Glutamatergic neuron (in vitro differentiated cells): ENCODE measurements around the gene WBP2NL. TPM values are rescaled to one million over a fixed set of nuclear protein-coding genes. Genes with fewer than 3 reads are reported as not detected.

Source experiments
- DNase-seq: peaks from one replicate; pipeline ENCODE4 v3.0.0; 2022
- H3K27ac Mint-ChIP-seq: one replicate; pipeline ENCODE4 v1.8.0; 2020; ENCODE audit warnings: mild to moderate bottlenecking, mixed read lengths, inconsistent platforms; ENCODE audit not compliant: unreplicated experiment
- H3K27me3 Mint-ChIP-seq: one replicate; pipeline ENCODE4 v1.8.0; 2020; ENCODE audit warnings: mild to moderate bottlenecking, moderate library complexity, mixed read lengths, inconsistent platforms; ENCODE audit not compliant: unreplicated experiment
- H3K36me3 Mint-ChIP-seq: one replicate; pipeline ENCODE4 v1.8.0; 2020; ENCODE audit warnings: mild to moderate bottlenecking, mixed read lengths, inconsistent platforms; ENCODE audit not compliant: unreplicated experiment
- H3K4me1 Mint-ChIP-seq: one replicate; pipeline ENCODE4 v1.8.0; 2020; ENCODE audit warnings: mild to moderate bottlenecking, low read depth, mixed read lengths, inconsistent platforms; ENCODE audit not compliant: unreplicated experiment
- H3K4me3 Mint-ChIP-seq: one replicate; pipeline ENCODE4 v1.8.0; 2020; ENCODE audit warnings: mild to moderate bottlenecking, mixed read lengths, inconsistent platforms; ENCODE audit not compliant: unreplicated experiment
- H3K9me3 Mint-ChIP-seq: one replicate; pipeline ENCODE4 v1.8.0; 2020; ENCODE audit warnings: mild to moderate bottlenecking, moderate library complexity, mixed read lengths, inconsistent platforms; ENCODE audit not compliant: unreplicated experiment
- total RNA-seq: library from RNA; stranded (reverse); fragmentation: NEBNext Ultra II Directional; extraction: Animal tissue kit (Norgen Biotek cat#: 25700); gene quantifications from one replicate; pipeline ENCODE4 v1.2.1, GENCODE V29; 2021; ENCODE audit not compliant: unreplicated experiment
- TF ChIP-seq, protein P1 (sequence below): fragments of 200-600 bp; sonication (generic); IDR thresholded peaks from one replicate; pipeline ENCODE4 v1.5.0; 2021; ENCODE audit not compliant: partially characterized antibody, unreplicated experiment

Gene WBP2NL
- total RNA-seq, 1 donor from 2014 or later, result not detected

DNA sequence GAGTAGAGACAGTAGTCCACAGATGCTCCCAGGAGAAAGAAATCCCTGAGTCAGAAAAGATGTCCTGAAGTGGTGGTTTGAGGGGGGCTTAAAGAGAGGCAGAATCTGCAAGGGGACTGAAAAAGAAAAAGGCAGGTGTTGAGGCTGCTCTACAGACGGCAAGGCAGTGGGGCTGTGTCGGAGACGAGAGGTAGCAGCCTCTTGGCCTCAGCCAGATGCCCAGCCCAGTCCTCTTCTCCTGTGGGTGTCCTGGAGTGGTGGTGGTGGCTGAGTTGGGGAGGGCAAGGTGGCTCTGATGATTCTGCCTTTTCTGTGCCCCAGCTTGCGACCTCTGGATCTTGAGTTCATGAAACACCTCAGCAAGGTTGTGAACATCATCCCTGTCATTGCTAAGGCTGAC is 9.3 kb upstream of the WBP2NL start:
- Mint-ChIP-seq H3K27me3 (peaks cover 8% of the 10 kb centered on the region), H3K4me1 (no peaks in the 10 kb centered on the region), H3K36me3 (peaks cover 24% of the 10 kb centered on the region), H3K4me3 (no peak overlapping the region), H3K27ac (no peak overlapping the region), H3K9me3 (no peaks in the 10 kb centered on the region)
- DNase-seq, result no peak
- TF ChIP-seq, protein P1, sequence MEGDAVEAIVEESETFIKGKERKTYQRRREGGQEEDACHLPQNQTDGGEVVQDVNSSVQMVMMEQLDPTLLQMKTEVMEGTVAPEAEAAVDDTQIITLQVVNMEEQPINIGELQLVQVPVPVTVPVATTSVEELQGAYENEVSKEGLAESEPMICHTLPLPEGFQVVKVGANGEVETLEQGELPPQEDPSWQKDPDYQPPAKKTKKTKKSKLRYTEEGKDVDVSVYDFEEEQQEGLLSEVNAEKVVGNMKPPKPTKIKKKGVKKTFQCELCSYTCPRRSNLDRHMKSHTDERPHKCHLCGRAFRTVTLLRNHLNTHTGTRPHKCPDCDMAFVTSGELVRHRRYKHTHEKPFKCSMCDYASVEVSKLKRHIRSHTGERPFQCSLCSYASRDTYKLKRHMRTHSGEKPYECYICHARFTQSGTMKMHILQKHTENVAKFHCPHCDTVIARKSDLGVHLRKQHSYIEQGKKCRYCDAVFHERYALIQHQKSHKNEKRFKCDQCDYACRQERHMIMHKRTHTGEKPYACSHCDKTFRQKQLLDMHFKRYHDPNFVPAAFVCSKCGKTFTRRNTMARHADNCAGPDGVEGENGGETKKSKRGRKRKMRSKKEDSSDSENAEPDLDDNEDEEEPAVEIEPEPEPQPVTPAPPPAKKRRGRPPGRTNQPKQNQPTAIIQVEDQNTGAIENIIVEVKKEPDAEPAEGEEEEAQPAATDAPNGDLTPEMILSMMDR, result no peak

DNA sequence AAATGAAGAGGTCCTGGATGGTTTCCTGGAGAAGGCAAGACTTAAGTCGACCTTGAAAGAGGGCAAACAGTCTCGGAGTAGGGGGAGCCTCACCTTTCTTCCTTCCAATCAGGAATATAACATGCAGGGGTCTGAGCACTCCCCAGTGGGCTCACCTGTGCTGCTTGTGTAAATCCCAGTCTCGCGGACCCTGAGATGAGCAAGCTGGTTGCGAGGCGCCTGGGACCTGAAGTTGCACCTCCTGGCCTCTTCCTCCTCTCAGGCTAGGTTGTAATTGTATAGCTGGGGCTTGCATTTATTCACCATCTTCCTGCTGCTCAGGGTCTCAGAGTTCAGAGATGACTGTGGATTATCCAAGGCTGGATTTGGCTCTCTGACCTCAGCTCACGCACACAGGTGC is 7.5 kb upstream of the WBP2NL start:
- no peak overlapping the region for H3K4me3 Mint-ChIP-seq
- no peak for DNase-seq
- H3K27me3 Mint-ChIP-seq, result peaks cover 12% of the 10 kb centered on the region
- peaks cover 24% of the 10 kb centered on the region for H3K36me3 Mint-ChIP-seq
- no peak overlapping the region for H3K27ac Mint-ChIP-seq
- TF ChIP-seq, protein P1, result no peak
- H3K4me1 Mint-ChIP-seq, result peaks cover 3% of the 10 kb centered on the region
- no peaks in the 10 kb centered on the region for H3K9me3 Mint-ChIP-seq

- Mint-ChIP-seq H3K36me3 (peaks cover 21% of the 10 kb centered on the region), H3K4me1 (peaks cover 5% of the 10 kb centered on the region), H3K9me3 (no peaks in the 10 kb centered on the region), H3K27ac (no peak overlapping the region), H3K4me3 (no peak overlapping the region), H3K27me3 (peaks cover 12% of the 10 kb centered on the region)
- TF ChIP-seq, protein P1, result no peak
- no peak for DNase-seq
Measured at GRCh38 chr22:41992496-41992895, 6.1 kb upstream of the WBP2NL start.

DNA sequence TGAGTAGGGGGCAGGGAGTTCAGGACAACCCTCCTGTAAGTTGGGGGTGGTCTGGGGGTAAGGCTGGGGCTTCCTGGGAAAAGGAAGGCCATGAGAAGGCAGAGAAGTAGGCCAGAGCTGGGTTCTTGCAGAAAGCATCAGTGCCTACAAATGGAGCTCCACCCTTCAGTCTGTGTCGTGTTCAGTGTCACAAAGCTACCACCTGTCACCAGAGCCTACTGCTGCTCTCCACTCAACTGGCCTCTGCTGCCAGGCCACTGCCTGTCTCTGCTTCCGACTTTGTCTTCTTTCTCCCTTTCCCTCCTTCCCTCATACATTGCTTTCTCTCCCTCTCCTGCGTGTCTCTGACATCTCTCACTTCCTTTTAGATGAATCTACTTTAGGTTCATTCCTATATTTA is 3.4 kb upstream of the WBP2NL start:
- TF ChIP-seq, protein P1, result no peak
- peaks cover 5% of the 10 kb centered on the region for H3K4me1 Mint-ChIP-seq
- H3K4me3 Mint-ChIP-seq, result no peak overlapping the region
- peaks cover 7% of the 10 kb centered on the region for H3K27me3 Mint-ChIP-seq
- no peak for DNase-seq
- H3K9me3 Mint-ChIP-seq, result no peaks in the 10 kb centered on the region
- no peak overlapping the region for H3K27ac Mint-ChIP-seq
- H3K36me3 Mint-ChIP-seq, result peaks cover 11% of the 10 kb centered on the region

DNA sequence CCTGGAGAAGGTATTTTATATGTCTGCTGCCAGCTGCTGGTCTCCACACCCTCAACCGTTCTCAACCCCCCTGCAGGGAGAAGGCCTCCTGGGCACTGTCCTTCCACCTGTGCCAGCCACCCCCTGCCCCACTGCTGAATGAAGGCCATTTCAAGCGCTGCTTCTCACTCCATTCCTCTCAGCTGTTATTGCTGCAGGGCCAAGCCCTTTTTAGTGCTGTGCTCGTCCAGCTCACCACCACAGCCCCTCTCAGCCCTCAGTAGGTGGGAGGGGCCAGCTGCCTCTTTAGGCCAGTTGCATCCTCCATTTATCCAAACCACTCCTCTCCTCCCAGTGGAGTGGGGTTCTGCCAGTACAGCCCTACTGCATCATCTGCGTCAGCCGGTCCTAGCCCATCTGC is 1.8 kb upstream of the WBP2NL start:
- TF ChIP-seq, protein P1, result no peak
- no peak overlapping the region for H3K27ac Mint-ChIP-seq

More for the DNA sequence above, 1.8 kb upstream of the WBP2NL start:
- H3K4me1 Mint-ChIP-seq, result peaks cover 5% of the 10 kb centered on the region
- DNase-seq, result no peak
- H3K27me3 Mint-ChIP-seq, result peaks cover 4% of the 10 kb centered on the region
- H3K9me3 Mint-ChIP-seq, result no peaks in the 10 kb centered on the region
- peaks cover 11% of the 10 kb centered on the region for H3K36me3 Mint-ChIP-seq
- H3K4me3 Mint-ChIP-seq, result no peak overlapping the region
